NCI-H1417 treated with DMSO at 0.1 percent for 48 hours (cell line): ENCODE measurements around the gene KIF25.

ENCODE experiments used
- DNase-seq: peaks from one replicate; lab custom pipeline; 2025; lab: John Stamatoyannopoulos, UW

Gene KIF25

GRCh38 chr6:168035661-168036545, 38.4 kb downstream of the KIF25 start:
- DNase-seq, result no peak

GRCh38 chr6:168037242-168037641, 39.8 kb downstream of the KIF25 start:
- no peak for DNase-seq

GRCh38 chr6:168037856-168038255, 40.4 kb downstream of the KIF25 start:
- DNase-seq, result no peak

GRCh38 chr6:168038576-168039140, 41.2 kb downstream of the KIF25 start:
- DNase-seq, result no peak

GRCh38 chr6:168039301-168039700, 41.8 kb downstream of the KIF25 start:
- DNase-seq, result no peak

- no peak for DNase-seq
These were observed 42.4 kb downstream of the KIF25 start for GRCh38 chr6:168039849-168040248.

GRCh38 chr6:168040856-168041496, 43.5 kb downstream of the KIF25 start:
- no peak for DNase-seq

- no peak for DNase-seq
These were observed 44.5 kb downstream of the KIF25 start for GRCh38 chr6:168041928-168042327.

- DNase-seq, result no peak
These were observed 45.1 kb downstream of the KIF25 start for GRCh38 chr6:168042426-168043192.

GRCh38 chr6:168043193-168043847, 45.8 kb downstream of the KIF25 start:
- no peak for DNase-seq

- no peak for DNase-seq
These were observed 46.5 kb downstream of the KIF25 start for GRCh38 chr6:168043848-168044415.

- DNase-seq, result no peak
These were observed 47.2 kb downstream of the KIF25 start for GRCh38 chr6:168044521-168045130.

- no peak for DNase-seq
These were observed 47.7 kb downstream of the KIF25 start for GRCh38 chr6:168045141-168045691.

GRCh38 chr6:168045706-168046620, 48.5 kb downstream of the KIF25 start:
- DNase-seq, result no peak

GRCh38 chr6:168046696-168047095, 49.2 kb downstream of the KIF25 start:
- no peak for DNase-seq

- DNase-seq, result no peak
These were observed 50.6 kb downstream of the KIF25 start for GRCh38 chr6:168047841-168048723.

- no peak for DNase-seq
These were observed 51.2 kb downstream of the KIF25 start for GRCh38 chr6:168048724-168049025.

GRCh38 chr6:168049277-168049676, 51.8 kb downstream of the KIF25 start:
- no peak for DNase-seq
